CD4-positive, alpha-beta T cell (primary cell): ENCODE data around the gene ARID1B. TPM values are rescaled to one million over a fixed set of nuclear protein-coding genes. Genes with fewer than 3 reads are reported as not detected.

Experiments
- ATAC-seq: fragments of 200-7000 bp; cut with Tn5 transposase; one replicate; pipeline ENCODE4 v1.10.0; 2022; ENCODE audit warnings: mild to moderate bottlenecking; ENCODE audit not compliant: poor library complexity
- CTCF ChIA-PET: fragments of 350-600 bp; sonication (Branson Sonifier 250); formaldehyde crosslinking; loops from one replicate; lab custom pipeline; 2021; ENCODE audit warnings: antibody characterized with exemption, inconsistent platforms; lab: Charles Lee
- POLR2A ChIA-PET: fragments of 350-600 bp; sonication (Branson Sonifier 250); formaldehyde crosslinking; loops from one replicate; lab custom pipeline; 2021; ENCODE audit warnings: antibody characterized with exemption, inconsistent platforms; lab: Charles Lee
- DNase-seq, 14 experiments: peaks; one replicate each; pipeline ENCODE4 v3.0.0-alpha.2; 2013 to 2020; ENCODE audit warnings: mixed read lengths in 2 of 14
- H3K27ac ChIP-seq, 2 donors: one replicate each; pipeline versions ENCODE4 v1.5.1 to v1.7.0; 2013; ENCODE audit warnings: low read length in 2 of 2, low read depth in 1 of 2, mild to moderate bottlenecking in 1 of 2
- H3K27me3 ChIP-seq, 2 experiments: 1 replicate in 1 of 2; 2 replicates in 1 of 2; pipeline versions ENCODE4 v1.6.1 to v1.7.0; 2013; ENCODE audit warnings: low read length in 2 of 2, control low read depth in 1 of 2, mild to moderate bottlenecking in 1 of 2, moderate library complexity in 1 of 2; ENCODE audit not compliant: insufficient read depth in 2 of 2, control insufficient read depth in 1 of 2
- H3K36me3 ChIP-seq: one replicate; pipeline ENCODE4 v1.6.1; 2013; ENCODE audit warnings: low read length, control low read depth; ENCODE audit not compliant: insufficient read depth
- H3K4me1 ChIP-seq: one replicate; pipeline ENCODE4 v1.6.1; 2013; ENCODE audit warnings: low read length, control low read depth; ENCODE audit not compliant: insufficient read depth
- H3K4me3 ChIP-seq: one replicate; pipeline ENCODE4 v1.5.1; 2013; ENCODE audit warnings: mild to moderate bottlenecking, low read length, moderate library complexity
- H3K9me3 ChIP-seq, 2 experiments: 1 replicate in 1 of 2; 2 replicates in 1 of 2; pipeline versions ENCODE4 v1.6.1 to v1.7.0; 2013; ENCODE audit warnings: low read length in 2 of 2, mild to moderate bottlenecking in 2 of 2, control low read depth in 1 of 2, moderate library complexity in 1 of 2; ENCODE audit not compliant: control insufficient read depth in 1 of 2, insufficient read depth in 1 of 2
- H3K27ac Mint-ChIP-seq: one replicate; pipeline ENCODE4 v1.8.0; 2020; ENCODE audit warnings: mixed read lengths
- H3K27me3 Mint-ChIP-seq: one replicate; pipeline ENCODE4 v1.8.0; 2021; ENCODE audit warnings: mixed read lengths
- H3K36me3 Mint-ChIP-seq: one replicate; pipeline ENCODE4 v1.8.0; 2021; ENCODE audit warnings: low read depth, mixed read lengths
- H3K4me1 Mint-ChIP-seq: one replicate; pipeline ENCODE4 v1.8.0; 2021; ENCODE audit warnings: low read depth, mixed read lengths
- H3K4me3 Mint-ChIP-seq: one replicate; pipeline ENCODE4 v1.8.0; 2020; ENCODE audit warnings: mild to moderate bottlenecking, mixed read lengths
- H3K9me3 Mint-ChIP-seq: one replicate; pipeline ENCODE4 v1.8.0; 2020; ENCODE audit warnings: mixed read lengths
- CTCF ChIP-seq: fragments of 200-600 bp; IDR thresholded peaks from one replicate; pipeline ENCODE4 v1.8.0; 2022; ENCODE audit warnings: antibody characterized with exemption, mild to moderate bottlenecking
- intact Hi-C, 2 experiments: fragments of 100-400 bp; cut with DNase I in 1 of 2; cut with micrococcal nuclease in 1 of 2; formaldehyde crosslinking; loops; one replicate each; pipeline versions ENCODE4 v1.15.1 to v1.9.0; 2023 to 2025; cut with DNase I, micrococcal nuclease
- total RNA-seq, 174 experiments: library from RNA in 2 of 174; stranded (reverse) in 2 of 174; gene quantifications; one replicate each; pipeline ENCODE4 v1.2.3 and lab custom pipeline; 2021 to 2026

Gene ARID1B
- total RNA-seq, 2 experiments from 2014 or later, result 120 to 125 TPM

- intact Hi-C loops, result loop anchor here in 1 of 2 experiments (5.0 kb wide), 1 partner anchor 301 kb away; no protein-coding TSS in a partner anchor
- H3K4me1 ChIP-seq, result peaks cover 37% of the 10 kb centered on the region
- POLR2A ChIA-PET, result no interaction called here
- DNase-seq (no peak), ATAC-seq (no peak)
- no peaks in the 10 kb centered on the region for H3K9me3 ChIP-seq
- H3K36me3 ChIP-seq, result no peaks in the 10 kb centered on the region
- H3K27me3 ChIP-seq, result no peaks in the 10 kb centered on the region
- H3K27ac ChIP-seq, result no peak overlapping the region
- CTCF ChIA-PET, result no interaction called here
- TF ChIP-seq CTCF, result no peak
- Mint-ChIP-seq H3K4me1 (peaks cover 93% of the 10 kb centered on the region), H3K27ac (peak overlapping the region; percentile 19), H3K27me3 (no peaks in the 10 kb centered on the region), H3K9me3 (peaks cover 2% of the 10 kb centered on the region), H3K4me3 (no peak overlapping the region), H3K36me3 (peaks cover 4% of the 10 kb centered on the region)
- no peak overlapping the region for H3K4me3 ChIP-seq
Observed at GRCh38 chr6:156863504-156863903, 86.3 kb downstream of the ARID1B start.

- H3K27me3 Mint-ChIP-seq, result no peaks in the 10 kb centered on the region
- Histone ChIP-seq H3K4me1 (peaks cover 29% of the 10 kb centered on the region), H3K9me3 (no peaks in the 10 kb centered on the region), H3K27me3 (no peaks in the 10 kb centered on the region), H3K36me3 (no peaks in the 10 kb centered on the region), H3K27ac (no peak overlapping the region), H3K4me3 (no peak overlapping the region)
- H3K27ac Mint-ChIP-seq, result peak overlapping the region; percentile 48
- H3K36me3 Mint-ChIP-seq, result peaks cover 4% of the 10 kb centered on the region
- H3K9me3 Mint-ChIP-seq, result peaks cover 2% of the 10 kb centered on the region
- H3K4me3 Mint-ChIP-seq, result no peak overlapping the region
- no peak for TF ChIP-seq CTCF
- H3K4me1 Mint-ChIP-seq, result peaks cover 96% of the 10 kb centered on the region
- ChIA-PET CTCF (interaction anchor here (1.6 kb wide), 1 partner anchor 14 kb away, joined by 3 read pairs; no protein-coding TSS in a partner anchor), POLR2A (interaction anchor here (1.0 kb wide), 1 partner anchor 12 kb away, joined by 7 read pairs; no protein-coding TSS in a partner anchor)
- ATAC-seq (no peak), DNase-seq (no peak)
- intact Hi-C loops, result loop anchor here in 1 of 2 experiments (5.0 kb wide), 1 partner anchor 302 kb away; no protein-coding TSS in a partner anchor
Observed at GRCh38 chr6:156864557-156864956, 87.4 kb downstream of the ARID1B start.

GRCh38 chr6:156865019-156865629, 87.9 kb downstream of the ARID1B start:
- intact Hi-C loops, result no loop called here
- Mint-ChIP-seq H3K4me3 (no peak overlapping the region), H3K4me1 (peaks cover 93% of the 10 kb centered on the region), H3K36me3 (peaks cover 4% of the 10 kb centered on the region), H3K27me3 (no peaks in the 10 kb centered on the region), H3K9me3 (peaks cover 2% of the 10 kb centered on the region), H3K27ac (peak overlapping the region; percentile 48)
- Histone ChIP-seq H3K27me3 (no peaks in the 10 kb centered on the region), H3K4me3 (no peak overlapping the region), H3K4me1 (peaks cover 31% of the 10 kb centered on the region), H3K36me3 (no peaks in the 10 kb centered on the region), H3K27ac (no peak overlapping the region), H3K9me3 (no peaks in the 10 kb centered on the region)
- DNase-seq, result no peak
- POLR2A ChIA-PET, result interaction anchor here (1.0 to 1.4 kb wide), 2 partner anchors 12 to 14 kb away, joined by 3 to 7 read pairs; no protein-coding TSS in a partner anchor
- CTCF ChIA-PET, result interaction anchor here (1.6 kb wide), 1 partner anchor 14 kb away, joined by 3 read pairs; no protein-coding TSS in a partner anchor
- ATAC-seq, result no peak
- no peak for TF ChIP-seq CTCF
